HG03060 (cell line): Measurements from ENCODE around the gene MRPL12.

ENCODE experiments used
- ATAC-seq: cut with Tn5 transposase; IDR thresholded peaks from one replicate; pipeline ENCODE4 v1.9.1; 2021; ENCODE audit warnings: low read depth, moderate number of reproducible peaks; ENCODE audit not compliant: unreplicated experiment

MRPL12 gene

DNA sequence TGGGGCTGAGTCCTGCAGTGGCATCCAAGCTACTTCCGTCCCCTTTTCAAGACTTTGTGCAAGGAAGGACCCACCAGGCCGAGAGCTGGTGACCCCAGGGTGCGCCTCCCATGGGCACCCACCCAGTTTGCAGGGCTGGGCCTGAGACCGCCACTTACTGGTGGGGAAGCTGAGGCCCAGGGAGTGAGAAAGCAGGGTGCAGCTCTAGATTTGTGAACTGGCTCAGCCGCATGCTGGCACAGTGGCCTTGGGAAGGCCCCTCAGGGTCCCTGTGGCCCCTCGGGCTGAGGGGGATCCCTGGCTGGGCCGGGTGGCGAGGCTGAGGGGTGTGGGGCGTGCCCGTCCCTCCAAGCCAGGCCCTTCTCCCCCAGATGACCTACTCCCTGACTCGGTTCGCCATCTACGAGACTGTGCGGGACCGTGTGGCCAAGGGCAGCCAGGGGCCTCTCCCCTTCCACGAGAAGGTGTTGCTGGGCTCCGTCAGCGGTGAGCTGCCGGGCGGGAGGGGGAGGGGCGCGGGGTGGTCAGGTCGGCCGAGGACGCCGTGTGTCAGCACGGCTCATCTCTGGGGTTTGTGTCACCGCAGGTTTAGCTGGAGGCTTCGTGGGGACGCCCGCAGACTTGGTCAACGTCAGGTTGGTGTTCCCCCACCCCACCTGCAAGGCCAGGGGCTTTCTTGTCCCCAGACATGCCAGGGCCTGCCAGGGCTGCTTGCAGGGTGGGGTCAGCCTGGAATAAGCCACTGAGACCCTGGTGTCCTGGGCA lies 12.1 kb downstream of the MRPL12 start:
- ATAC-seq: no peak

DNA sequence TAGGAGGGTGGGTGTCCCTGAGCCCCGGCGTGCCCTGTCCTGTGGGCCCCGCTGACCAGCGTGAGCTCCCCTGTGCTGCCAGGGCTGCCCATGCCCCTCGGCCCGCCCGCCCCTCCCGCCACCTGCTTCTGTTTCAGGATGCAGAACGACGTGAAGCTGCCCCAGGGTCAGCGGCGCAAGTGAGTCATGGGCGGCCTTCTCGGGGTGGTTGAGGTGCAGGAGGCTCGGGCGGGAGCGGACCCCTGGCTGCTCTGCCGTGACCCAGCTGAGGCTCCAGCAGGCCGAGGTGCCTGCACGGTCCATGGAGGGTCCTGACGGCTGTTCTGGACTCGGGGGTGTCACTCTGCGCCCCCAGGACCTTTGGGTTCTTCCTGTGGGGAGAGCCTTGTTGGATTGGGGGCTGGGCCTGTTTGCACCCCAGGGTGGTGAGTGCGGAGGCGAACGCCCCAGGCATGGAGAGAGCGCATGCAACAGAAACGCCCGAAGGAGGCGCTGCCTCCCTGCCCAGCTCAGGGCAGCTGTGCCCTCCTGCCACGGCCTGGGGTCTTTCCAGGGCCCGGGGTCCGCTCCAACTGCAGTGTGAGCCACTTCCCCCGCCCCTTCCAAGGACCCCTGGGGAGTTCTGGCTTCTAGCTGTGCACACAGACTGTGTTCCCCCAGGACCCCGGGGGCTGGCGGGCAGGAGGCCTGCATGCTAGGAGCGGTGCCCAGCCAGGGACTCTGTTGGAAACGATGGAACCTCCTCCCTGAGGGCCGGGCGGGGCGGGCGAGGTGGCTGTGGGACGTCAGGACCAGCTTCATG lies 12.9 kb downstream of the MRPL12 start:
- ATAC-seq: no peak

DNA sequence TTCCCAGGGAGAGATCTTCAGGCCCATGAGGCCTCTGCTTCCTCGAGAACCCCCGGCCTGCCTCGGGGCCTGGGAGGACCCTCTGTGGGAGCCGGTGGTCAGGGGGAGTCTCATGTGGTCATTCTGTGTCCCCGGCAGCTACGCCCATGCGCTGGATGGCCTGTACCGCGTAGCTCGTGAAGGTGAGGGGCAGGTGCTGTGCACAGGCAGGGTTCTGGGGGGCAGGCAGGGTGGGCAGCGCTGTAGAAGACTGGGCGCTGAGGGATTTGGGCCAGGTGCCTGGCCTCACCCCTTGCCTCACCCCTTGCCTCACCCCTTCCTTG lies 13.5 kb downstream of the MRPL12 start:
- ATAC-seq: no peak

DNA sequence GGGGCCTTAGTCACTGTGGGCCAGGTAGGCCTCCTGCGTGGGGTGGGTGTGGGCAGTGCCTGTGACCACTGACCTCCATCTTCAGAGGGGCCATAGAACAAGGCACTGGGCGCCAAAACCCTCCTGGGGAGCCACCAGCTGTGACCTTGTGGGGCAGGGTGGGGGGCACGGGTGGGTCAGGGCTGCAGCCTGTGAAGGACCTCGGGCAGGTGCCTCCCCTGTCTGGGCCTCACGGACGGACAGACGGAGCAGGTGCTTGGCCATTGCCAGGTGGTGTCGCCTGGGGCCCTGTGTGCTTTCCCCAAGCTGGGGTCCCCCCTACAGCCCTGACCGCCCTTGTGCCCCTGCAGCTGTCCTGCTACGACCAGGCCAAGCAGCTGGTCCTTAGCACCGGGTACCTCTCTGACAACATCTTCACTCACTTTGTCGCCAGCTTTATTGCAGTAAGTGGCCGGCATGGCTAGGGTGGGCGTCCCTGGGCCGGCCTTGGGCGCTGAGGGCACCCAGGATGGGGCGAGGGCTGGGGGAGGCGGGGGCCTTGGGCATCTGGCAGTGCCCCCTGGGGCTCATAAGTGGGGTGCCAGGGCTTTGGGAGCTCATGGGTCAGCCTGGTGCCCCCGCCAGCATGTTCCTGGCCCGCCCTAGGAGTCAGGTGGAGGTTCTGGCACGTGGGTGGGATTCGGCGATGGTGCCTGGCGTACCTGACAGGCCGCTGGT lies 14.0 kb downstream of the MRPL12 start:
- no peak for ATAC-seq

DNA sequence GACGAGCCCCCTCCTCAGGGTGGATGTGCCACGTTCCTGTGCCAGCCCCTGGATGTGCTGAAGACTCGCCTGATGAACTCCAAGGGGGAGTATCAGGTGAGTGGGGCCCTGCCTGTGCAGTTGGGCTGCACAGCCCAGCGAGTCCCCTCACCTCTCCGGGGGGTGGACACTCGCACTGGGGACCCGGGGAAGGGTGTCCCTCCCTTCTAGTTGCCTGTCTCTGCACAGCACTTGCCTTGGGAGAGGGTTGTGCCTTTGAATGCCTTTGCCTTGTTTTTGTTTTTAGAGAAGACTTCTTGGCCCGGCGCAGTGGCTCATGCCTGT lies 14.6 kb downstream of the MRPL12 start:
- ATAC-seq: no peak

DNA sequence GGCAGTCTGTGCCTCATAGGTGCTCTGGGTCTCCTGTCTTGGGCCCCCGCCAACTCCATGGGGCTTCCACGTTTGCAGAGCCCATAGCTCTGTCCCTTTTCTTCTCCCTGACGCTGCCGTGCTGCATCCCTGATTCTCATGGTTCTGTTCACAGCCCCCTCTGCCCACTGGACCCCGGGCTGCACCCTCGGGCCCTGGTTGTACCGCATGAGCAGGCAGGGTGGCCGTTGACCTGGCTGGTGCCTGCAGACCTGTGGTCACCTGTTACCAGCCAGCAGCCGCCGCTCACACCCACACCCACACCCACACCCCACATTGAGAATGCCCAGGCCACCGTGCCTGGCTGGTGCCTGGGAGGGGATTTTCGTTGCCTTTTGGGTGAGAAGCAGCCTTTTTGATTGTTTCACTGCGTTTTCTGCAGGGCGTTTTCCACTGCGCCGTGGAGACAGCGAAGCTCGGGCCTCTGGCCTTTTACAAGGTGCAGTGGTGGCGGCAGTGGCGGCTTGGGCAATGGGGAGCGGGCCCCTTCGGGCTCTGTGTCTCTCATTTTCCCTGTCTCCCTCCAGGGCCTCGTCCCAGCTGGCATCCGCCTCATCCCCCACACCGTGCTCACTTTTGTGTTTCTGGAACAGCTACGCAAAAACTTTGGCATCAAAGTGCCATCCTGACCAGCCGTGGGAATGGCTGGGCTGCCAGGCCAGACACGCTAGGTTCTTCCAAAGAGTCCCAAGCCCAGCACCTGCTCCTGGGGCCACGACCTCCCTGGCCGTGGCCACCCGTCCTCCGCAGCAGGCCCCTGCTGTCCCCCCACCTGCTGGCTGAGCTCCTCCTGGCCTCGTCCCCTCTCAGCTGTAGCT lies 16.5 kb downstream of the MRPL12 start:
- ATAC-seq: no peak

DNA sequence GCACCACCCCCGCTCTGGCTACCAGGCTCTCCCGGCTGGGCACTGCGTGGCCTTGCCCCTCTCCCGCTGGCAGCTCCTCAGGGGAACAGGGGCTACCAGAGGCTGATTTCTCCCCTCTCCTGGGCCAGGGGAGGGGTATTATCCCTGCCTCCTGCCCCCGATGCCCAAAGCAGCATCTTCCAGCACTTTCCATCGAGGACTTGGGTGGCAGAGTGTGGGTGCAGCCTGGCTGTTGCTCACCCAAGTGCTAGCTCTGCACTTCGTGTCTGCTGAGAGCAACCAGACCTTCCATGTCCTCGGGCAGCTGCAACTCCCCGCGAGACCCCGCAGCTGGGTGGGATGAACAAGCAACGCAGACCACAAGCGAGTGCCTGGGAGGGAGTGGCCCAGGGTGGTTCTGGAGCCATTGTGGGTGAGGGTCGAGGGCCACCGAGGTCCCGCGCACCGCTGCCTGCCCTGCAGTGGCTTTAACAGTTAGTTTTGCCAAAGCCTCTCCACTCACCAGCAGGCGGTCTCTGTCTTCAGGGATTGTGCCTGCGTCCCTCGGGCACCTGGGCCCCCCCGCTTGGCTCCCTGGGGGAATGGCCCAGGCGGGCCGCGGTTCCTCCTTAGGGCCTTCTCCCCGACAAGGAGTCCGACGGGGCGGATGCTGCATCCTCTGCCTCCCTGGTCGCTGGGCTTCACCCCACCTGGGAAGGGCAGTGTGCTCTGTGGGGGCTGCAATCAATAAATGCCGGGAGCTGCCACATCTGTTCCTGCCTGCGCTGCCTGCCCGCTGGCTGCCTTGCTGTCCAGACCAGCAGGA lies 17.3 kb downstream of the MRPL12 start:
- ATAC-seq: no peak

DNA sequence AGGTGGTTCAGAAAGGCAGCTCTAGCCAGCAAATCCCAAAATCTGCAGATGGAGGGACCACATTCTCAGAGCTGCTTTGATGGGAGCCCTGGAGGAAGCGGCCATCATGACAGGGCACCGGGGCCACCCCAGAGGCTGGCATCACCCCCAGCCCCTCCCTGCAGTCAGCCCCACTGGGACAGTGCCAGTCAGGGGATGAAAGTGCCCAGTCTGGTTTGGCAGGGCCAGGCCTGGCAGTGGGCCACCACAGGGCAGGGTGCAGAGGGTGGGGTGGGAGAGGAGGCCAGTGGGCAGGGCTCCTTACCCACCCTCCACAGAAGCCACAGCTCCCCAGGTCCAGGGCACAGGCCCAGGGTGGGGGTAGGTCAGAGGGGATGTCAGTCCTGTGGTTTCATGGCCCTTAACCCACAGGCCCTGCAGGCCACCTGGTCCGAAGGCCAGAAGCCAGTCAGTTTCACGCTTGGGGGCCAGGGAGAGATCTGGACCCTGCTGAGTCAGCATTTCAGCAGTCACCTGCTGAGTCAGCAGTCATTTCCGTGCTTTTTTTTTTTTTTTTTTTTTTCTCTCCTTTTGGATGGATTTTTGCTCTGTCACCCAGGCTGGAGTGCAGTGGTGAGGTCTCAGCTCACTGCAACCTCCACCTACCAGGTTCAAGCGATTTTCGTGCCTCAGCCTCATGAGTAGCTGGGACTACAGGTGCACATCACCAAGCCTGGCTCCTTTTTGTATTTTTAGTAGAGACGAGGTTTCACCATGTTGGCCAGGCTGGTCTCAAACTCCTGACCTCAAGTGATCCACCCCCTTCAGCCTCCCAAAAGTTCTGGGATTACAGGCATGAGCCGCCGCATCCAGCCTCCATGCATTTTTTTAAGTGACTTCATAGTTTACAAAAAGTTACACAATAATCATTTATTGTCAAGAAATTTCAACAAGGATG lies 19.3 kb downstream of the MRPL12 start:
- no peak for ATAC-seq

DNA sequence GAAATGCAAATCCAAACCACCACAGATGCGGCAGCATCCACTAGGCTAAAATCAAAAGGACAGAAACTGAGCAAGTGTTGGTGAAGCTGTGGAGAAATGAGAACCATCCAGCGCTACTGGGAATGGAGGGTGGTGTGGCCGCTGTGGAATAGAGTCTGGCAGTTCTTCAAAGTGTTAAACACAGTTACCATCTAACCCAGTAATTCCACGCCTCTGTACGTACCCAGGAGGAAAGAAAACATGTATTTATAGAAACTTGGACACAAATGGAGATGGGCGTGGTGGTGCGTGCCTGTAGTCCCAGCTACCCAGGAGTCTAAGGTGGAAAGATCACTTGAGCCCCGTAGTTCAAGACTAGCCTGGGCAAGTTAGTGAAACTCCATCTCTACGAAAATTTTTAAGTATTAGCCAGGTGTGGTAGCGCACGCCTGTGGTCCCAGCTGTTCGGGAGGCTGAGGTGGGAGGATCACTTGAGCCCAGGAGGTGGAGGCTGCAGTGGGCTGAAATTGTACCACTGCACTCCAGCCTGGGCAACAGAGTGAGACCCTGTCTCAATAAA lies 20.6 kb downstream of the MRPL12 start:
- no peak for ATAC-seq

DNA sequence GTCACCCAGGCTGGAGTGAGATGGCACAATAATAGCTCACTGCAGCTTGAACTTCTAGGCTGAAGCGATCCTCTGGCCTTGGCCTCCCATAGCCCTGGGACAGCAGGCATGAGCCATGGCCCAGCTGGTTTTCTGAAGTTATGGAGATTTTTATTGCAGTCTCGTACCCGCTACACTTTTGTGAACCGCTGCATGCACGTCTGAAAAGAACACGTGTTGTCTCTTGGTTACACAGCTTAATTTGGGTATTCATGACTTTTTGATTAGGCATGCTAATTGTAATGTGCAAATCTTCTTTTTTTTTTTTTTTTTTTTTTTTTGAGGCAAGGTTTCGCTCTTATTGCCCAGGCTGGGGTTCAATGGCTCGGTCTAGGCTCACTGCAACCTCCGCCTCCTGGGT lies 22.3 kb downstream of the MRPL12 start:
- ATAC-seq: no peak

DNA sequence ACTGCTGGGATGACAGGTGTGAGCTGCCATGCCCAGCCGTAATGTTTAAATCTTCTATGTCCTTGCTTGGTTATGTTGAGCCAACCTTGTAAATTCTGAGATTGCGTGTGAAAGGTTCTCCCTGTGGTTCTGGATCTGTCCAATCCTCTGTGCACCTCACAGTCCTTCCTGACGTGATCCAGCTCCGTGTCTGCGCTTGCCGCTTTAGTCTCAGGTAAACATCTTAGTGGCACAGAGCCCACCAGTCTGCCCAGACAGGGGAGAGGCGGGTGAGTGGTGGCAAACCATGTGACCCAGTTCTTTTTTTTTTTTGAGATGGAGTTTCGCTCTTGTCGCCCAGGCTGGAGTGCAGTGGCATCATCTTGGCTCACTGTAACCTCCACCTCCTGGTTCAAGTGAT lies 22.8 kb downstream of the MRPL12 start:
- no peak for ATAC-seq

DNA sequence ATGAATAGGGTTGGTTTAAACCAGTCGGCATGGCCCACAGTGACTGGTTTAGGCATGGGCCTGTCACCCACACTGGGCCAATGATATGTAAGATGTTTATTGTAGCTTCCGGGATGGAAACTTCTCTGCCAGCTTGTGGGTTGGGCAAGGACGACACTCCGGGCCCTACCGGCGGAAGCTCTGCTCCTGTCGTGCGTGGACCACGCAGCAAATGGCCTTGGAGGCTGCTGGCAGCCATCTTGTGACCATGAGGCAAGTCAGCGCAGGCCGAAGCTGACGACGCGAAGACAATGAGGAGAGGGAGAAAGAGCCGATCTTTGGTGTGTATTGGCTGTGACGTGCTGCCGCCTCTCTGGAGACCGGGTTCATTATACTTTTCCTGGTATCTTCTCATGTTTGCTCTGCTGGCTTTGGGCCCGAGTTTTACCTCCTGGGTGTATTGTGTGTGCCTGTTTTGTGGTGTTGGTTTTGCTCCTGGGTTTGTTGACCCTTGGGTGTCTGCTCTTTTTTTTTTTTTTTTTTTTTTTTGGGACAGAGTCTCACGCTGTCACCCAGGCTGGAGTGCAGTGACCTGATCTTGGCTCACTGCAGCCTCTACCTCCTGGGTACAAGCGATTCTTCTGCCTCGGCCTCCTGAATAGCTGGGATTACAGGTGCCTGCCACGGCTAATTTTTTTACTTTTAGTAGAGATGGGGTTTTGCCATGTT lies 24.3 kb downstream of the MRPL12 start:
- no peak for ATAC-seq

DNA sequence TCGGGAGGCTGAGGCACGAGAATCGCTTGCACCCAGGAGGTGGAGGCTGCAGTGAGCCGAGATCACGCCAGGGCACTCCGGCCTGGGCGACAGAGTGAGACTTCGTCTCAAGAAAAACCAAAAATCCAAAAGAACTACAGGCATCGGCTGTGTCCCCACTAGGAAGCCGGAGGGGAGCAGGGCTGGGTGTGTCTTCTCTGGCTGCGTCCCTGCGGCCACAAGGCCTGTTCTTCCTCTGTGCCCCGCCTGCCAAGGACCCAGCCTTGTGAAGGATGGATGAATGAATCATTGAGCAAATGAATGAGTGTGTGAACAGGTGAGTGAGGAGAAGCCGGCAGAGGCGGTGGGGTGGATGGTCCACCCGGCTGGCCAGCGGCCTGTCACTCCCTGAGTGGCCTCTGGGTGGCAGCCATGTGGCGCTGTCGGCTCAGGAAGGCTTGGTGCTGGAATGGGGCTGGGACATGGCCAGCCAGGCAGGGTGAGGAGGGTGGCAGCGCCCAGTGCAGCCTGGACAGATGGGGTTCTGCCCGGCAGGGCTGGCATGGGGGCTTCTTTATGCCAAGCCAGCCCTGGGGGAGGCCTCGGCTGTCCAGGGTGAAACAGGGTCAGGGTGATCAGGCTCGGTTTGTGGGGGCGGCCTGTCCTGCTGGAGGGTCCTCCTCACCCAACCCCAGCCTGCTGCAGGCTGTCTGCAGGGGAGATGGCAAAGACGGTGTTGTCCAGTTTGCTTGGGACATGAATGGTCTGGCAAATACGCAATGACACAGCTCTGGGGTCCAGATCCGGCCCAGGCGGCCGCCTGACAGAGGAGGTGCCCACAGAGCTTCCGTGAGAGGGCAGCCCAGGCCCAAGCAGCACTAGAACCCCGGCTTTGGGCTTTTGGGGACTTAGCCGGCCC lies 30.6 kb downstream of the MRPL12 start:
- ATAC-seq: no peak

DNA sequence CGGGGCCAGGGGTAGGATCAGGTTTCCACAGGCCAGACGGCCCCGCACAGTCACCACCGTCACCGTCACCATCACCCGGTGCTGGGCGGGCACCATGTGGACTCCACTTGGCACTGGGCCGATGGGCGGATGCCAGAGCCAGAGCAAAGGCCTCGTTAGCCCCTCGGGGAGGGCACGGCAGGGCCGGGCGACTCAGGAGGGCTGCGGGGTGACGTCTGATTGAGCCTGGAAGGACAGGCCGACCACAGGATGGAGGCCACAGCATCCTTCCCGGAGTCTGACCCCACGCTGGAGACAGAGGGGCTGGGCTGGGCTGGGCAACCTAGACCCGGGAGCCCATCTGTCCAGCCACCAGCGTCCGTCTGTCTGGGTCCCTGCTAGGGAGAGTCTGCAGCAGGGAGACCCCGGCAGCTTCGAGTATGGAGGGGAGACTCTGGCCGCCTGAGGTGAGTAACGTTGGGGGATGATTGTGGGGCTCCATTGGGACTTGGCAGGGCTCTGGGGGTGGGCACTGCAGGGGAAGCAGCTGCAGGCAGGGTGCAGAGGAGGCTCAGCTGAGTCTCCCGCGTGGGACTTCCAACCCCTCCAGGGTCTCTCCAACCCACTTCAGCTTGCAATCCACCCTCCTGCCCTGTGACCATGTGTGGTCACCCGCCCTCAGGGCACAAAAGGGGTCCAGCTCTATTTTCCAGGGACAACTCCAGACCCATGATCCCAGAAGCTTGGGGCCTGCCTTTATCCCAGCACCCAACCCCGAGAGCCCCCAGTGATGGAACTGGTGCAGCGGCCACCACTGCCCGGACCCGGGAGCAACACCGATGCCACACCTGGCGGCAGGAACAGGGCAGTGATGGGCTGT lies 31.5 kb downstream of the MRPL12 start:
- no peak for ATAC-seq

DNA sequence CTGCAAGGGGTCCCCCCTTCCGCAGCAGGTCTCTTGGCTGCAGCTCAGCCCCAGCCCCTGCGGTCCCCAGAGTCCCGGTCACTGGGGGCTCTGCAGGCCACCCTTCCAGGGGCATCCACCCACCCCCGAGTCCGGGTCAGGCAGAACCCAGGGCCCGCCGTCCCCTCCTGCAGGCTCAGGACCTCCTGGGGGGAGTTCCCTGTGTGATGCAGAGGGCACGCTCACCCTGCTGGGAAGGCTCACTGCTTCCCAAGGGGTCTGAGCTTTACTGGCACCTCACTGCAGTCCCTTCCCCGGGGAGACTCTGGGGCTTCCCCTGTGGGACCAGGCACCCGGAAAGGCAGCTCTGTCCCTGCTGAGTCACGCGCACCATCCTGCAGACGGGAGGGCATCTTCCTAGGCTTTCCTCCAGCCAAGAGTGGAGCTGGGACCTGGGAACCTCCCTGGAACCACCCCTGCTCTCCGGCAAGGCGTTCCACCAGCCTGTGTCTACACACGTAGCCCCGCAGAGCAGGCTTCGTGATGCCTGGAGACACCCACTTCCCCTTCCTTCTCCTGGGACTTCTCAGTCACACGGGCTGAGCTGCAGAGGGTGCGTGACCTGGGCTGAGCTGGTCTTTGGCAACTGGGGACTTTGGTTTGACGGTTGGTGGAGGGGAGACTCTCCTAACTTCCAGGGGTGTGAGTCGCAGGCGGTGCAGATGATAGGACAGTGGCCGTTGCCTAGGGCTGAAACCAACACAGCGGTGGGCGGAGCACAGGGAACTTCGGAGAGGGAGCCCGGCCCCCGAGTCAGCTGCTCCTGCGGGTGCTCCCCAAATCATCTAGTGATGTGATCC lies 32.3 kb downstream of the MRPL12 start:
- ATAC-seq: no peak
